HG03196 (cell line): ENCODE results near the gene ADISSP.

Experiments
- ATAC-seq: cut with Tn5 transposase; IDR thresholded peaks from one replicate; pipeline ENCODE4 v1.9.1; 2021; ENCODE audit not compliant: unreplicated experiment

ADISSP gene

GRCh38 chr20:3755814-3756480 is 11.6 kb downstream of the ADISSP start:
- ATAC-seq, result no peak

- ATAC-seq, result no peak
These were observed 12.3 kb downstream of the ADISSP start for GRCh38 chr20:3755269-3755668.

- ATAC-seq, result no peak
These were observed 13.3 kb downstream of the ADISSP start for GRCh38 chr20:3754276-3754630.

GRCh38 chr20:3753501-3754275 is 13.9 kb downstream of the ADISSP start:
- no peak for ATAC-seq

- no peak for ATAC-seq
These were observed 14.5 kb downstream of the ADISSP start for GRCh38 chr20:3753098-3753497.

- no peak for ATAC-seq
These were observed 15.2 kb downstream of the ADISSP start for GRCh38 chr20:3752386-3752759.

GRCh38 chr20:3751675-3752385 is 15.7 kb downstream of the ADISSP start:
- ATAC-seq, result no peak

GRCh38 chr20:3751305-3751674 is 16.3 kb downstream of the ADISSP start:
- no peak for ATAC-seq

GRCh38 chr20:3749689-3750531 is 17.6 kb downstream of the ADISSP start:
- no peak for ATAC-seq

GRCh38 chr20:3749087-3749688 is 18.4 kb downstream of the ADISSP start:
- ATAC-seq, result no peak

GRCh38 chr20:3748073-3748472 is 19.5 kb downstream of the ADISSP start:
- no peak for ATAC-seq

- no peak for ATAC-seq
These were observed 20.1 kb downstream of the ADISSP start for GRCh38 chr20:3747471-3747870.

- ATAC-seq, result no peak
These were observed 21.8 kb downstream of the ADISSP start for GRCh38 chr20:3745686-3746173.

GRCh38 chr20:3744806-3745685 is 22.5 kb downstream of the ADISSP start:
- ATAC-seq, result no peak

GRCh38 chr20:3744037-3744436 is 23.5 kb downstream of the ADISSP start:
- ATAC-seq, result no peak

- no peak for ATAC-seq
These were observed 24.3 kb downstream of the ADISSP start for GRCh38 chr20:3743251-3743650.

GRCh38 chr20:3741836-3742458 is 25.6 kb downstream of the ADISSP start:
- ATAC-seq, result no peak

- no peak for ATAC-seq
These were observed 26.8 kb downstream of the ADISSP start for GRCh38 chr20:3740615-3741301.
